Inflammatory macrophage treated with lipopolysaccharide for 1 hour (primary cell): ENCODE data around the gene TSPEAR.
A peak's percentile ranks its signal among the peaks of the same experiment; 100 is the strongest.
"Not testable (repeated sequence)": the region's sequence is repeated elsewhere in the genome, so short reads cannot be mapped to it uniquely, and the experiment has no call there.

Experiments used
- DNase-seq, 2 donors: peaks; one replicate each; pipeline ENCODE4 v3.0.0-alpha.2; 2020 to 2022

Gene TSPEAR

GRCh38 chr21:44580231-44580821, 131.0 kb downstream of the TSPEAR start, which contains the start of gene KRTAP10-5:
TSS of gene KRTAP10-5 (minus strand) at chr21:44580604. CDS start at chr21:44580578, 26 bp downstream.
- not testable (repeated sequence) for DNase-seq

GRCh38 chr21:44579833-44580144, 131.6 kb downstream of the TSPEAR start:
- DNase-seq = no peak

- DNase-seq = no peak
These were observed 132.1 kb downstream of the TSPEAR start for GRCh38 chr21:44579056-44579832.

GRCh38 chr21:44578371-44579055, 132.9 kb downstream of the TSPEAR start:
- DNase-seq = no peak

GRCh38 chr21:44576025-44576420, 135.3 kb downstream of the TSPEAR start:
- DNase-seq = no peak

GRCh38 chr21:44575307-44576024, 135.9 kb downstream of the TSPEAR start:
- no peak for DNase-seq

DNA sequence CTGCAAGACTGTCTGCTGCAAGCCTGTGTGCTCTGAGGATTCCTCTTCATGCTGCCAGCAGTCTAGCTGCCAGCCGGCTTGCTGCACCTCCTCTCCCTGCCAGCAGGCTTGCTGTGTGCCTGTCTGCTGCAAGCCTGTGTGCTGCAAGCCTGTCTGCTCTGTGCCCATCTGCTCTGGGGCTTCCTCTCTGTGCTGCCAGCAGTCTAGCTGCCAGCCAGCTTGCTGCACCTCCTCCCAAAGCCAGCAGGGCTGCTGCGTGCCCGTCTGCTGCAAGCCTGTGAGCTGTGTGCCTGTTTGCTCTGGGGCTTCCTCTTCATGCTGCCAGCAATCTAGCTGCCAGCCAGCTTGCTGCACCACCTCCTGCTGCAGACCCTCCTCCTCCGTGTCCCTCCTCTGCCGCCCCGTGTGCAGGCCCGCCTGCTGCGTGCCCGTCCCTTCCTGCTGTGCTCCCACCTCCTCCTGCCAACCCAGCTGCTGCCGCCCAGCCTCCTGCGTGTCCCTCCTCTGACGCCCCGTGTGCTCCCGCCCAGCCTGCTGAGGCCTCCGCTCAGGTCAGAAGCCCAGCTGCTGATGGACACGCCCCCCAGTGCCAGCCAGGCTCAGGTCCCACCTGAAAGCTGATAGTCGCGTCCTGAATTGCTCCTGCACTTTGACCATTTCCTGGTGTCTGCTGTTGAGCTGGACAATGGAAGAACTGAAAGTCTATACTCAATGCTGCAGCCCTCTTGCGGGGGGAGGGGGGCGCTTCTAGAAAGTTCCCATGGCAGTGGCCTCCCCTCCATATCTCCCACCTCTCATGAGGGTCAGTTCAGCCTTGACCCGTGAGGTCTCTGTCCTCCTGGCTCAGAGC, 136.7 kb downstream of the TSPEAR start:
- no peak for DNase-seq

DNA sequence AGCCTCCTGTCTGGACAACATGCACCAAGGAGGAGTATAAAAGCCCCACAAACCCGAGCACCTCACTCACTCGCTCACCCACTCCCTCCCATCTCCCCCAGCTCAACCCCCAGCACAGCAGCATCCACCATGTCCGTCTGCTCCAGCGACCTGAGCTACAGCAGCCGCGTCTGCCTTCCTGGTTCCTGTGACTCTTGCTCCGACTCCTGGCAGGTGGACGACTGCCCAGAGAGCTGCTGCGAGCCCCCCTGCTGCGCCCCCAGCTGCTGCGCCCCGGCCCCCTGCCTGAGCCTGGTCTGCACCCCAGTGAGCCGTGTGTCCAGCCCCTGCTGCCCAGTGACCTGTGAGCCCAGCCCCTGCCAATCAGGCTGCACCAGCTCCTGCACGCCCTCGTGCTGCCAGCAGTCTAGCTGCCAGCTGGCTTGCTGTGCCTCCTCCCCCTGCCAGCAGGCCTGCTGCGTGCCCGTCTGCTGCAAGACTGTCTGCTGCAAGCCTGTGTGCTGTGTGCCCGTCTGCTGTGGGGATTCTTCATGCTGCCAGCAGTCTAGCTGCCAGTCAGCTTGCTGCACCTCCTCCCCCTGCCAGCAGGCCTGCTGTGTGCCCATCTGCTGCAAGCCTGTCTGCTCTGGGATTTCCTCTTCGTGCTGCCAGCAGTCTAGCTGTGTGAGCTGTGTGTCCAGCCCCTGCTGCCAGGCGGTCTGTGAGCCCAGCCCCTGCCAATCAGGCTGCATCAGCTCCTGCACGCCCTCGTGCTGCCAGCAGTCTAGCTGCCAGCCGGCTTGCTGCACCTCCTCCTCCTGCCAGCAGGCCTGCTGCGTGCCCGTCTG, 137.5 kb downstream of the TSPEAR start, which contains the start of gene KRTAP10-4:
Gene KRTAP10-4 (plus strand): TSS at position 100 of the 827 bp plus-strand sequence. CDS start 30 bp downstream, at position 130.
- DNase-seq = not testable (repeated sequence)

DNA sequence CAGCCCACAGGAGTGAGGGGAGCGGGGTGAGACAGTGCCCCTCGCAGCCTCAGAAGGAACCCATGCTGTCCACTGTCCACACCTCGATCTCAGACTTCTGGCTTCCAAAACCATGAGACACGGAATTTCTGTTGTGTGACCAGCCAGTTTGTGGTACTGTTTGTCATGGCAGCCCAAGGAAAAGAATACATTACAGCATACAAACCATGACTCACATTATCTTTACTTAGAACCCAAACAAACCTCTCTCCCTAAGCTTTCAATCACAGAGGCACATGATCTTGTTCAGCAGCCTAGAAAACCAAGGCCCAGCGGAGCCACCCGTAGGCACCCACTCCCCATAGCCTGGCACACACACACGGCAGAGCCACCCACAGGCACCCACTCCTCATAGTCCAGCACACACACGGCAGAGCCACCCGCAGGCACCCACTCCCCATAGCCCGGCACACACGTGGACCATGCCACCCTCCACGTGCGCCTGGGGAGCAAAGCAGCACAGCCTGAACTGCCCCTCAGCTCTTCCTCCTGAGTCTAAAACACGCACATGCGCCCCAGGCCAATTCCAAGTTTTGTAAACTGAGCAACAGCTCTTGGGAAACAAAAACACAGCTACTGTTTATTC, 138.3 kb downstream of the TSPEAR start:
- DNase-seq = no peak

GRCh38 chr21:44571844-44572782, 139.3 kb downstream of the TSPEAR start:
- no peak for DNase-seq

GRCh38 chr21:44571296-44571695, 140.1 kb downstream of the TSPEAR start:
- no peak for DNase-seq

GRCh38 chr21:44569861-44570517, 141.4 kb downstream of the TSPEAR start:
- DNase-seq = no peak

DNA sequence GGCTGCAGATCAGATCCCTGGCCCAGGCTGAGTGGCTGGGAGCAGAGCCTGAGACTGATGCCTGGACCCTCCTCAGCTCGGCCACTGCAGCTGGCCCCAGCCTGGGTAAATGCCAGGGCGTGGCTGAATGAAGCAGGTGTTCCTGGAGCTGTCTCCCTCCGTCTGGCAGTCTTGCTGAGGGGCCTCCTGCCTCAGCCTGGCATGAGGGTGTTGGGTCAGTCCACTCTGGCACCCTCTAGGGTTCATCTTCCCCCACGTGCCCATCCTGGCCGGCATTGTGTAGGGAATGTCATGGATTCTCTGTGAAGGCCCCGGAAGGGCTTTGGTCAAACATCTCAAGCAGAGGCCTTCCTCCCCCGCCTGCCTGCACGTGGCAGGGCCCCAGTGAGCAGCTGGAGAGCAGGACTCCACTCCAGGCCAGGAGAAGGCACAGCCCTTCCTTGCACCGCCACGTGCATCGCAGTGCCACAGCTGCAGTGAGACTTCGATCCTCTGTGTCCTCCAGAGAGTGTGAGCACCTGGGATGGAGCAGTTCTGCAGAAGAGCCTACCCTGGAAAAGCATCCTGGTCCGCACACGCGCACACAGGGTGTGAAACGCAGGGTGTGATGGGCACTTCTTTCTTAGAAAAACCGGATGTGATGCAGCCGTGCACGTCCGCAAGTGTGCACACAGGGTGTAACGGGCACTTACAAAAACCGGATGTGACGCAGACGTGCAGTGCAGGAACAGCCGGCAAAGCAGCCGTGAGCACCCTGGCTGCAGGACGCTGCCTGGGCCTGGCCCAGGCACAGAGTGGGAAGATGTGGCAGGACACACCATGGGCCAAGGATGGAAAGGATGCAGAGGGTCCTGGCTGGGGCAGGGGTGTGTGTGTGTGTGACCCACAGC, 142.5 kb downstream of the TSPEAR start:
- DNase-seq = no peak

GRCh38 chr21:44568261-44568660, 143.1 kb downstream of the TSPEAR start:
- no peak for DNase-seq

DNA sequence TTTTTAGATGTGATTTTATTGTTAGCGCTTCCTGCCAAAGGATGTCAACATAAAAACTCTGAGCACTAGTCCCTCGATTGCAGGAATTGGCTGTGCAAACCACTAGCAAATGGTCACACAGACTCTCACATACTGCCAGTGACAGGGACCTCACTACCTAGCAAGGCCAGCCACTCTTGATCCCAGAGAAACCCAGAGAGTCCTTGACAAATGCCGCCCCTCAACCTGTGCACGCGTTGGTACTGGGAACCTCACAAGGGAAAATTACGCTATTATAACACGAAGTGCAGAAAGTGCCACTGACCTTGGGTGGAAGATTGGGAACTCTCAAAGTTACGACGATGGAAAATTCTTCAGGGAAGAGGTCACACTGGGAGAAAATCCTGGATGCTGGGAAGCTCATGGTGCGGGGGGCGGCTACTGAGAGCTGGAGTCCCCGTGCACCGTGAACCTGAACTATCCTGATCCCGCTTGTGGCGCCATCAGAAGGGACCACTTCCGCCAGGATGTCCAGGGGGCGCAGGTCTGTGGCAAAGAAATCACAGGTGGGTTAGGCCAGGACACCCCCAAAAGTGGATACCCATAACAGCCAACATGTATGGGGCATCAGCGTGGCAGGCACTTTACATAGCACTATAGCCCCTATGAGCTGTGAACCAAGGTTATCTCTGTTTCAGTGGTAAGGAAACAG, 143.7 kb downstream of the TSPEAR start:
- no peak for DNase-seq

DNA sequence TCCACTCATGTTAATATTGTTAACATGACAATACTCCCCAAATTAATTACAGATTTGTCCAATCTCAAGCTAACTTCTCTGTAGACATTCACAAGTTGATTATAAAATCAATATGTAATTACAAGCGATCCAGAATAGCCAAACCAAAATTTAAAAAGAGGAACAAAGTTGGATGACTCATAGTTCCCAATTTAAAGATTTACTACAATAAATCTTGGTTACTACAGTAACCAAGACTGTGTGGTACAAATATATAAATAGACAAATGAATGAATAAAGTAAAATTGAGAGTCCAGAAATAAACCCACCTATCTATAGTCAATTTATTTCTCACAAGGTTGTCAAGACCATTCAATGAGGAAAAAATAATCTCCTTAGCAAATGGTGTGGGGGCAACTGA, 145.0 kb downstream of the TSPEAR start:
- DNase-seq = peak; percentile 55 to 61

DNA sequence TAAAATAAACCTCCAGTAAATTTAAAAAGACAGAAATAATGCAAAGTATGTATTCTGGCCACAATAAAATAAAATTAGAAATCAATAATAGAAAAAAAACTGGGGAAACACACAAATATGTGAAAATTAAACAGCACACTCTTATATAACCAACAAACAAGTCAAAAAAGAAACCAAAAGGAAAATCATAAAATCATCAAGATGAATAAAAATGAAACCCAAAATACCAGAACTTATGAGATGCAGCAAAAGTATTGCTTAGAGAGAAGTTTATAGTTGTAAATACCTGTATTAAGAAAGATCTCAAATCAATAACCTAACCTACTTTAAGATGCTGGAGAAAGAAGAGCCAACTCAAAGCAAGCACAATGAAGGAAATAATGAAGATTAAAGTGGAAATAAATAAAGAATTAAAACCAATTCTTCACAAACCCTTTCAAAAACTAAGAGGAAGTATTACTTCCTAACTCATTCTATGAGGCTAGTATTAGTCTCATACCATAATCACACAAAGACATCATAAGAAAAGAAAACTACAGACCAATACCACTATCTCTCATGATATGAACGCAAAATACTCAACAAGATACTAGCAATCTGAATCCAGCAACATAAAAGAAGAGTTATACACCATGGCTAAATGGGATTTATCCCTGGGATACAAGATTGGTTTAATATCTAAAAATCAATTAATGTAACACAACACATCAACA, 146.3 kb downstream of the TSPEAR start:
- peak in 1 of 2 donors; percentile 9 for DNase-seq
